Uterus (tissue), 2 donors: ENCODE results near the gene PAPLN.

Experiments used
- CTCF ChIP-seq, 4 experiments: fragments of 200-600 bp in 2 of 4; fragments of 450-650 bp in 2 of 4; sonication (generic) in 2 of 4; IDR thresholded peaks; one replicate each; pipeline ENCODE4 v1.5.1; 2016 to 2019; ENCODE audit warnings: antibody characterized with exemption in 4 of 4, mild to moderate bottlenecking in 2 of 4, moderate library complexity in 1 of 4
- POLR2A ChIP-seq, 2 donors: fragments of 450-650 bp; IDR thresholded peaks; one replicate each; pipeline ENCODE4 v1.6.1; 2016; ENCODE audit warnings: antibody characterized with exemption in 2 of 2, mild to moderate bottlenecking in 1 of 2, moderate library complexity in 1 of 2

DNA sequence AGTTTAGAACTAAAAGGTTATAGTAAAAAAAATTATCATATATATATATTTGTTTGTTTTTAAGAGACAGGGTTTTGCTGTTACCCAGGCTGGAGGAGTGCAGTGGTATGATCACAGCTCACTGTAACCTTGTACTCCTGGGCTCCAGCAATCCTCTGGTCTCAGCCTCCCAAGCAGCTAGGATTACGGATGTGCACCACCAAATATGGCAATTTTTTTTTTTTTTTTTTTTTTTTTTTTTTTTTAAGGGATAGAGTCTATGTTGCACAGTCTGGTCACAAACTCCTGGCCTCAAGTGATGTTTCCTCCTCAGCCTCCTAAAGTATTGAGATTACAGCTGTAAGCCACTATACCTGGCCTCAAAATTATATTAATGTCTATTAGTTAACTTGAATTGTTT is 48.7 kb downstream of the PAPLN start:
- TF ChIP-seq CTCF (IDR thresholded peaks at IDR 0.05): no peak
- no peak for TF ChIP-seq POLR2A (IDR thresholded peaks at IDR 0.05)
